Liver (tissue), 3 donors: ENCODE results near the gene ECM2.

ENCODE experiments used
- FOXA1 ChIP-seq: IDR thresholded peaks from 2 replicates; pipeline ENCODE4 v1.6.1; 2016; ENCODE audit warnings: antibody characterized with exemption
- GABPA ChIP-seq, 2 donors: IDR thresholded peaks in 1 of 2; conservative IDR thresholded peaks in 1 of 2; 2 replicates each; pipeline ENCODE4 v1.6.1; 2016; ENCODE audit warnings: antibody characterized with exemption in 2 of 2, mild to moderate bottlenecking in 1 of 2, moderate library complexity in 1 of 2
- HNF4A ChIP-seq, 2 donors: conservative IDR thresholded peaks; 2 replicates each; pipeline ENCODE4 v1.6.1; 2016; ENCODE audit warnings: antibody characterized with exemption in 2 of 2, mild to moderate bottlenecking in 2 of 2
- JUND ChIP-seq, 2 donors: IDR thresholded peaks; 2 replicates each; pipeline ENCODE4 v1.6.1; 2016; ENCODE audit warnings: antibody characterized with exemption in 2 of 2
- MAX ChIP-seq: IDR thresholded peaks from 2 replicates; pipeline ENCODE4 v1.6.1; 2016; ENCODE audit warnings: antibody characterized with exemption
- RAD21 ChIP-seq, 2 donors: IDR thresholded peaks; 2 replicates each; pipeline ENCODE4 v1.6.1; 2016; ENCODE audit warnings: antibody characterized with exemption in 2 of 2, mild to moderate bottlenecking in 2 of 2
- TF ChIP-seq, protein P1 (sequence below): fragments of 150-350 bp; IDR thresholded peaks from 2 replicates; pipeline ENCODE4 v1.5.1; 2017; ENCODE audit warnings: improper control_type of control experiment, low read depth, low read length; ENCODE audit not compliant: missing input control
- TF ChIP-seq, protein P2 (sequence below): IDR thresholded peaks from 2 replicates; pipeline ENCODE4 v1.6.1; 2016; ENCODE audit warnings: antibody characterized with exemption
- donor health status: healthy.
- donor health status: healthy.

- TF ChIP-seq, protein P1, sequence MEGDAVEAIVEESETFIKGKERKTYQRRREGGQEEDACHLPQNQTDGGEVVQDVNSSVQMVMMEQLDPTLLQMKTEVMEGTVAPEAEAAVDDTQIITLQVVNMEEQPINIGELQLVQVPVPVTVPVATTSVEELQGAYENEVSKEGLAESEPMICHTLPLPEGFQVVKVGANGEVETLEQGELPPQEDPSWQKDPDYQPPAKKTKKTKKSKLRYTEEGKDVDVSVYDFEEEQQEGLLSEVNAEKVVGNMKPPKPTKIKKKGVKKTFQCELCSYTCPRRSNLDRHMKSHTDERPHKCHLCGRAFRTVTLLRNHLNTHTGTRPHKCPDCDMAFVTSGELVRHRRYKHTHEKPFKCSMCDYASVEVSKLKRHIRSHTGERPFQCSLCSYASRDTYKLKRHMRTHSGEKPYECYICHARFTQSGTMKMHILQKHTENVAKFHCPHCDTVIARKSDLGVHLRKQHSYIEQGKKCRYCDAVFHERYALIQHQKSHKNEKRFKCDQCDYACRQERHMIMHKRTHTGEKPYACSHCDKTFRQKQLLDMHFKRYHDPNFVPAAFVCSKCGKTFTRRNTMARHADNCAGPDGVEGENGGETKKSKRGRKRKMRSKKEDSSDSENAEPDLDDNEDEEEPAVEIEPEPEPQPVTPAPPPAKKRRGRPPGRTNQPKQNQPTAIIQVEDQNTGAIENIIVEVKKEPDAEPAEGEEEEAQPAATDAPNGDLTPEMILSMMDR, result no peak
- TF ChIP-seq RAD21 (IDR thresholded peaks at IDR 0.05), result no peak
- no peak for TF ChIP-seq MAX
- no peak for TF ChIP-seq HNF4A (conservative IDR thresholded peaks at IDR 0.05)
- no peak for TF ChIP-seq JUND (IDR thresholded peaks at IDR 0.05)
- TF ChIP-seq GABPA (IDR thresholded peaks at IDR 0.05 in 1 of 2, conservative IDR thresholded peaks at IDR 0.05 in 1 of 2), result no peak
- TF ChIP-seq, protein P2, sequence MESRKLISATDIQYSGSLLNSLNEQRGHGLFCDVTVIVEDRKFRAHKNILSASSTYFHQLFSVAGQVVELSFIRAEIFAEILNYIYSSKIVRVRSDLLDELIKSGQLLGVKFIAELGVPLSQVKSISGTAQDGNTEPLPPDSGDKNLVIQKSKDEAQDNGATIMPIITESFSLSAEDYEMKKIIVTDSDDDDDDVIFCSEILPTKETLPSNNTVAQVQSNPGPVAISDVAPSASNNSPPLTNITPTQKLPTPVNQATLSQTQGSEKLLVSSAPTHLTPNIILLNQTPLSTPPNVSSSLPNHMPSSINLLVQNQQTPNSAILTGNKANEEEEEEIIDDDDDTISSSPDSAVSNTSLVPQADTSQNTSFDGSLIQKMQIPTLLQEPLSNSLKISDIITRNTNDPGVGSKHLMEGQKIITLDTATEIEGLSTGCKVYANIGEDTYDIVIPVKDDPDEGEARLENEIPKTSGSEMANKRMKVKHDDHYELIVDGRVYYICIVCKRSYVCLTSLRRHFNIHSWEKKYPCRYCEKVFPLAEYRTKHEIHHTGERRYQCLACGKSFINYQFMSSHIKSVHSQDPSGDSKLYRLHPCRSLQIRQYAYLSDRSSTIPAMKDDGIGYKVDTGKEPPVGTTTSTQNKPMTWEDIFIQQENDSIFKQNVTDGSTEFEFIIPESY, result no peak
- TF ChIP-seq FOXA1, result no peak
These were observed 78.2 kb downstream of the ECM2 start for GRCh38 chr9:92457576-92457975.
